ENCODE data around the gene ITFG1.
"Not testable (repeated sequence)": the region's sequence is repeated elsewhere in the genome, so short reads cannot be mapped to it uniquely, and the experiment has no call there.

The ITFG1 gene

GRCh38 chr16:47413041-47413440 is 47.8 kb downstream of the ITFG1 start:
- DNase-seq = no peak

GRCh38 chr16:47408491-47408890 is 52.4 kb downstream of the ITFG1 start:
- DNase-seq = no peak

- no peak for DNase-seq
These were observed 64.9 kb downstream of the ITFG1 start for GRCh38 chr16:47395733-47396498.

- peak; percentile 81 to 87 for DNase-seq
These were observed 68.8 kb downstream of the ITFG1 start for GRCh38 chr16:47392081-47392480.

GRCh38 chr16:47388705-47389104 is 72.2 kb downstream of the ITFG1 start:
- no peak for DNase-seq

- DNase-seq = no peak
These were observed 73.7 kb downstream of the ITFG1 start for GRCh38 chr16:47387026-47387734.

- no peak for DNase-seq
These were observed 74.6 kb downstream of the ITFG1 start for GRCh38 chr16:47386201-47386718.

GRCh38 chr16:47382362-47382761 is 78.5 kb downstream of the ITFG1 start:
- DNase-seq = no peak

- DNase-seq = no peak
These were observed 83.7 kb downstream of the ITFG1 start for GRCh38 chr16:47377154-47377553.

- DNase-seq = no peak
These were observed 85.4 kb downstream of the ITFG1 start for GRCh38 chr16:47375423-47375822.

GRCh38 chr16:47374629-47375028 is 86.2 kb downstream of the ITFG1 start:
- DNase-seq = no peak

GRCh38 chr16:47371271-47372014 is 89.4 kb downstream of the ITFG1 start:
- DNase-seq = no peak

- no peak for DNase-seq
These were observed 90.3 kb downstream of the ITFG1 start for GRCh38 chr16:47370536-47370935.

GRCh38 chr16:47366228-47366627 is 94.6 kb downstream of the ITFG1 start:
- no peak for DNase-seq

- DNase-seq = no peak
These were observed 97.1 kb downstream of the ITFG1 start for GRCh38 chr16:47363761-47364160.

GRCh38 chr16:47359478-47359877 is 101.4 kb downstream of the ITFG1 start:
- no peak for DNase-seq

GRCh38 chr16:47358816-47359215 is 102.0 kb downstream of the ITFG1 start:
- no peak for DNase-seq

GRCh38 chr16:47349029-47349428 is 111.8 kb downstream of the ITFG1 start:
- DNase-seq = not testable (repeated sequence)

- DNase-seq = not testable (repeated sequence)
These were observed 113.7 kb downstream of the ITFG1 start for GRCh38 chr16:47347021-47347696.

- no peak for DNase-seq
These were observed 118.8 kb downstream of the ITFG1 start for GRCh38 chr16:47342055-47342454.

- DNase-seq = not testable (repeated sequence)
These were observed 130.3 kb downstream of the ITFG1 start for GRCh38 chr16:47330562-47330961.

- not testable (repeated sequence) for DNase-seq
These were observed 136.6 kb downstream of the ITFG1 start for GRCh38 chr16:47324309-47324708.

- DNase-seq = no peak
These were observed 137.6 kb downstream of the ITFG1 start for GRCh38 chr16:47323241-47323640.

Data from AML-193 (cell line).